Neuronal stem cell (in vitro differentiated cells): Measurements from ENCODE around the gene PPM1N.

Experiments
- DNase-seq: peaks from one replicate; pipeline ENCODE4 v3.0.0-alpha.2; 2013; ENCODE audit warnings: low spot score
- H2AFZ ChIP-seq: one replicate; pipeline ENCODE4 v1.6.1; 2013; ENCODE audit warnings: mild to moderate bottlenecking, low read length, inconsistent platforms
- H2AK5ac ChIP-seq: 2 replicates; pipeline ENCODE4 v1.6.1; 2013; ENCODE audit warnings: low read depth, mild to moderate bottlenecking, inconsistent platforms, low read length, moderate library complexity, mixed read lengths
- H2BK120ac ChIP-seq: 2 replicates; pipeline ENCODE4 v1.6.1; 2013; ENCODE audit warnings: low read depth, mild to moderate bottlenecking, inconsistent platforms, low read length, moderate library complexity, mixed read lengths
- H2BK12ac ChIP-seq: one replicate; pipeline ENCODE4 v1.6.1; 2013; ENCODE audit warnings: low read length, inconsistent platforms
- H2BK15ac ChIP-seq: 2 replicates; pipeline ENCODE4 v1.6.1; 2013; ENCODE audit warnings: mild to moderate bottlenecking, low read length, inconsistent platforms, mixed read lengths
- H2BK5ac ChIP-seq: one replicate; pipeline ENCODE4 v1.6.1; 2013; ENCODE audit warnings: inconsistent platforms, mild to moderate bottlenecking, low read length, moderate library complexity
- H3K14ac ChIP-seq: one replicate; pipeline ENCODE4 v1.6.1; 2013; ENCODE audit warnings: low read length, inconsistent platforms
- H3K18ac ChIP-seq: 2 replicates; pipeline ENCODE4 v1.6.1; 2013; ENCODE audit warnings: low read length, inconsistent platforms
- H3K23ac ChIP-seq: 2 replicates; pipeline ENCODE4 v1.6.1; 2013; ENCODE audit warnings: low read depth, mild to moderate bottlenecking, mixed read lengths, low read length, inconsistent platforms; ENCODE audit not compliant: poor library complexity
- H3K27ac ChIP-seq: replicated peaks from 3 replicates; pipeline ENCODE4 v1.5.1; 2013; ENCODE audit warnings: low read length, inconsistent platforms
- H3K27me3 ChIP-seq, 3 experiments: 2 replicates each; pipeline ENCODE4 v1.6.1; 2013; ENCODE audit warnings: low read length in 3 of 3, mild to moderate bottlenecking in 2 of 3, inconsistent platforms in 1 of 3, low read depth in 1 of 3, mixed read lengths in 1 of 3, moderate library complexity in 1 of 3; ENCODE audit not compliant: control insufficient read depth in 3 of 3, insufficient read depth in 3 of 3
- H3K36me3 ChIP-seq, 2 donors: replicated peaks in 1 of 2; 2 replicates each; pipeline ENCODE4 v1.6.1; 2013; ENCODE audit warnings: low read length in 2 of 2; ENCODE audit not compliant: control insufficient read depth in 2 of 2, insufficient read depth in 2 of 2
- H3K4ac ChIP-seq: 2 replicates; pipeline ENCODE4 v1.6.1; 2013; ENCODE audit warnings: inconsistent platforms, mild to moderate bottlenecking, low read length, moderate library complexity
- H3K4me1 ChIP-seq, 2 donors: 1 replicate in 1 of 2; 2 replicates in 1 of 2; pipeline ENCODE4 v1.6.1; 2013; ENCODE audit warnings: low read length in 2 of 2, low read depth in 1 of 2; ENCODE audit not compliant: control insufficient read depth in 2 of 2, insufficient read depth in 1 of 2
- H3K4me2 ChIP-seq: one replicate; pipeline ENCODE4 v1.6.1; 2013; ENCODE audit warnings: mild to moderate bottlenecking, low read length, inconsistent platforms; ENCODE audit not compliant: insufficient read depth, poor library complexity, severe bottlenecking
- H3K4me3 ChIP-seq, 2 donors: 2 replicates each; pipeline ENCODE4 v1.5.1; 2013; ENCODE audit warnings: low read length in 2 of 2, mild to moderate bottlenecking in 2 of 2, inconsistent platforms in 1 of 2, moderate library complexity in 1 of 2
- H3K79me1 ChIP-seq: one replicate; pipeline ENCODE4 v1.6.1; 2013; ENCODE audit warnings: low read depth, mild to moderate bottlenecking, inconsistent platforms, low read length, moderate library complexity
- H3K9ac ChIP-seq: one replicate; pipeline ENCODE4 v1.6.1; 2013; ENCODE audit warnings: mild to moderate bottlenecking, low read depth, low read length, inconsistent platforms; ENCODE audit not compliant: poor library complexity
- H3K9me3 ChIP-seq, 2 donors: replicated peaks in 1 of 2; 2 replicates each; pipeline versions ENCODE3 to v1.6.1; 2013; ENCODE audit warnings: low read length in 2 of 2, mild to moderate bottlenecking in 2 of 2, inconsistent platforms in 1 of 2, low read depth in 1 of 2, mixed read lengths in 1 of 2, moderate library complexity in 1 of 2; ENCODE audit not compliant: control insufficient read depth in 2 of 2, insufficient read depth in 1 of 2
- H4K8ac ChIP-seq: one replicate; pipeline ENCODE4 v1.6.1; 2013; ENCODE audit warnings: low read depth, mild to moderate bottlenecking, inconsistent platforms, low read length, moderate library complexity
- H4K91ac ChIP-seq: one replicate; pipeline ENCODE4 v1.6.1; 2013; ENCODE audit warnings: low read length, low read depth, mild to moderate bottlenecking, inconsistent platforms; ENCODE audit not compliant: poor library complexity
- WGBS, 2 donors: extraction: QIAGEN DNeasy Blood & Tissue Kit; methylation state at CpG; one replicate each; pipeline ENCODE4 v1.1.7; 2013; ENCODE audit warnings: missing lambda C conversion rate in 2 of 2, mixed read lengths in 1 of 2; ENCODE audit not compliant: insufficient read length in 2 of 2, insufficient replicate concordance in 1 of 2; ENCODE audit errors: extremely low coverage in 2 of 2; 5-methylcytosine and 5-hydroxymethylcytosine counted together

PPM1N gene

GRCh38 chr19:45471111-45471930 lies 26.9 kb upstream of the PPM1N start:
- DNase-seq = no peak
- WGBS, 2 donors = no CpG with 5 or more reads among the region's 16 CpGs
- Histone ChIP-seq H3K14ac (no peak overlapping the region), H2BK15ac (peak overlapping the region; percentile 21), H4K91ac (no peak overlapping the region), H2BK12ac (no peak overlapping the region), H4K8ac (no peak overlapping the region), H3K27ac (no peak overlapping the region), H3K4me3 (no peak overlapping the region), H3K9ac (no peak overlapping the region), H2BK5ac (peak overlapping the region; percentile 49), H2AFZ (no peak overlapping the region), H3K4me1 (peaks cover 15 to 22% of the 10 kb centered on the region in 2 donors), H2AK5ac (no peak overlapping the region), H3K18ac (no peak overlapping the region), H3K23ac (peak overlapping the region; percentile 61), H3K36me3 (no peaks in the 10 kb centered on the region), H3K9me3 (no peaks in the 10 kb centered on the region), H2BK120ac (no peak overlapping the region), H3K4ac (no peak overlapping the region), H3K79me1 (no peaks in the 10 kb centered on the region), H3K4me2 (no peak overlapping the region), H3K27me3 (peaks cover 0 to 33% (median 0%) of the 10 kb centered on the region in 3 experiments)

- Histone ChIP-seq H2BK12ac (no peak overlapping the region), H3K4me3 (no peak overlapping the region), H2AK5ac (no peak overlapping the region), H3K36me3 (no peaks in the 10 kb centered on the region), H3K23ac (no peak overlapping the region), H3K4me2 (no peak overlapping the region), H3K9ac (no peak overlapping the region), H2BK15ac (no peak overlapping the region), H3K79me1 (no peaks in the 10 kb centered on the region), H3K4ac (no peak overlapping the region), H2BK5ac (no peak overlapping the region), H3K27me3 (peaks cover 0 to 34% (median 0%) of the 10 kb centered on the region in 3 experiments), H2AFZ (peak overlapping the region; percentile 36), H3K27ac (no peak overlapping the region), H3K9me3 (no peaks in the 10 kb centered on the region), H3K4me1 (peaks cover 14 to 20% of the 10 kb centered on the region in 2 donors), H2BK120ac (no peak overlapping the region), H3K18ac (peak overlapping the region; percentile 6), H4K91ac (no peak overlapping the region), H3K14ac (no peak overlapping the region), H4K8ac (no peak overlapping the region)
- DNase-seq = no peak
- WGBS, 2 donors = no CpG with 5 or more reads among the region's 7 CpGs
Measured at GRCh38 chr19:45471931-45472562, 26.2 kb upstream of the PPM1N start.

GRCh38 chr19:45472563-45473366 lies 25.5 kb upstream of the PPM1N start:
- H2BK15ac ChIP-seq = peak overlapping the region; percentile 38
- H3K79me1 ChIP-seq = no peaks in the 10 kb centered on the region
- peak overlapping the region in 1 of 2 donors; percentile 3 for H3K4me3 ChIP-seq
- no peak overlapping the region for H2BK120ac ChIP-seq
- no peak overlapping the region for H4K8ac ChIP-seq
- H3K27me3 ChIP-seq = peaks cover 0 to 35% (median 0%) of the 10 kb centered on the region in 3 experiments
- H2BK5ac ChIP-seq = no peak overlapping the region
- no peak overlapping the region for H2BK12ac ChIP-seq
- no peak overlapping the region for H3K4ac ChIP-seq
- no peak overlapping the region for H3K14ac ChIP-seq
- peak overlapping the region; percentile 36 for H2AFZ ChIP-seq
- H3K4me1 ChIP-seq = peaks cover 13 to 17% of the 10 kb centered on the region in 2 donors
- H3K18ac ChIP-seq = no peak overlapping the region
- peak overlapping the region; percentile 54 for H2AK5ac ChIP-seq
- H4K91ac ChIP-seq = no peak overlapping the region
- H3K9ac ChIP-seq = no peak overlapping the region
- no peak overlapping the region for H3K27ac ChIP-seq
- no peaks in the 10 kb centered on the region for H3K9me3 ChIP-seq
- no CpG with 5 or more reads among the region's 44 CpGs for WGBS, 2 donors
- peak overlapping the region; percentile 80 for H3K23ac ChIP-seq
- peak overlapping the region; percentile 32 for H3K4me2 ChIP-seq
- DNase-seq = no peak
- no peaks in the 10 kb centered on the region for H3K36me3 ChIP-seq

GRCh38 chr19:45473367-45473681 lies 24.9 kb upstream of the PPM1N start:
- Histone ChIP-seq H3K9ac (peak overlapping the region; percentile 54), H3K14ac (no peak overlapping the region), H3K18ac (no peak overlapping the region), H3K79me1 (no peaks in the 10 kb centered on the region), H2BK5ac (no peak overlapping the region), H4K91ac (no peak overlapping the region), H2BK120ac (no peak overlapping the region), H4K8ac (no peak overlapping the region), H3K9me3 (no peaks in the 10 kb centered on the region), H3K27ac (no peak overlapping the region), H3K36me3 (no peaks in the 10 kb centered on the region), H2AK5ac (peak overlapping the region; percentile 47), H3K4me1 (peaks cover 15 to 17% of the 10 kb centered on the region in 2 donors), H3K27me3 (peaks cover 0 to 35% (median 0%) of the 10 kb centered on the region in 3 experiments), H3K4me3 (no peak overlapping the region), H3K4me2 (peak overlapping the region; percentile 3), H2AFZ (no peak overlapping the region), H2BK15ac (no peak overlapping the region), H3K4ac (no peak overlapping the region), H3K23ac (no peak overlapping the region), H2BK12ac (no peak overlapping the region)
- no peak for DNase-seq
- WGBS, 2 donors = no CpG with 5 or more reads among the region's 5 CpGs
